ENCODE measurements around the gene MCF2L.

The MCF2L gene

GRCh38 chr13:113083402-113084061, 114.5 kb downstream of the MCF2L start:
- DNase-seq (ENCODE audit: low spot score): no peak

GRCh38 chr13:113084094-113084942, 115.3 kb downstream of the MCF2L start:
- DNase-seq (ENCODE audit: low spot score): no peak

GRCh38 chr13:113084943-113085540, 116.0 kb downstream of the MCF2L start:
- no peak for DNase-seq (ENCODE audit: low spot score)

- no peak for DNase-seq (ENCODE audit: low spot score)
Measured at GRCh38 chr13:113086031-113086750, 117.2 kb downstream of the MCF2L start.

GRCh38 chr13:113086991-113087922, 118.2 kb downstream of the MCF2L start:
- no peak for DNase-seq (ENCODE audit: low spot score)

- DNase-seq (ENCODE audit: low spot score): no peak
Measured at GRCh38 chr13:113087923-113088690, 119.1 kb downstream of the MCF2L start.

GRCh38 chr13:113088691-113089020, 119.6 kb downstream of the MCF2L start:
- DNase-seq (ENCODE audit: low spot score): no peak

- DNase-seq (ENCODE audit: low spot score): no peak
Measured at GRCh38 chr13:113089693-113090414, 120.8 kb downstream of the MCF2L start.

- no peak for DNase-seq (ENCODE audit: low spot score)
Measured at GRCh38 chr13:113090415-113090770, 121.4 kb downstream of the MCF2L start.

GRCh38 chr13:113090806-113091205, 121.8 kb downstream of the MCF2L start:
- no peak for DNase-seq (ENCODE audit: low spot score)

GRCh38 chr13:113091211-113091771, 122.3 kb downstream of the MCF2L start:
- DNase-seq (ENCODE audit: low spot score): no peak

- no peak for DNase-seq (ENCODE audit: low spot score)
Measured at GRCh38 chr13:113091891-113092775, 123.1 kb downstream of the MCF2L start.

GRCh38 chr13:113092776-113093579, 124.0 kb downstream of the MCF2L start:
- no peak for DNase-seq (ENCODE audit: low spot score)

GRCh38 chr13:113093580-113094409, 124.8 kb downstream of the MCF2L start:
- DNase-seq (ENCODE audit: low spot score): no peak

- no peak for DNase-seq (ENCODE audit: low spot score)
Measured at GRCh38 chr13:113094410-113094800, 125.4 kb downstream of the MCF2L start.

- no peak for DNase-seq (ENCODE audit: low spot score)
Measured at GRCh38 chr13:113095146-113096051, 126.4 kb downstream of the MCF2L start.
